GM18909 (cell line): ENCODE measurements around the gene HDAC4.

ENCODE experiments used
- ATAC-seq: cut with Tn5 transposase; IDR thresholded peaks from one replicate; pipeline ENCODE4 v1.9.1; 2021; ENCODE audit warnings: mild to moderate bottlenecking; ENCODE audit not compliant: unreplicated experiment, poor library complexity

HDAC4 gene

DNA sequence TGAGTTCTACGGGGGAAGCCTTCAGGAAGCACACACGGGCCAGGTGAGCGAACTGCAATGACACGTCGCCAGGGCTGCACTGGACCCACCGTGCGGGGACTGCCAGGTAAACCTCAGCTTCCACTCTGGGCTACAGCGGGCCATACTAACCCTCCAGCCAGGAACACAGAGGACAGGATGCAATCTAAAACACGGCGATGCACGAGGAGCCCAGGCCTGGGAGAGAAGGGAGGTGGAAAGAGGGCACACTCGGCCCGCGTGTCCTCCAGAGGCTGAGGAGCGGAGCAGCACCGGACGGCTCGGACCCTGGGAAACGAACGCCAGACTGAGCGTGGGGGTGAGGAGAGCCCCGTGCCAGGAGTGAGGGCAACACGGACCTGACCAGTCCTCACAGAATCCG is 69.3 kb downstream of the HDAC4 start:
- ATAC-seq = no peak

DNA sequence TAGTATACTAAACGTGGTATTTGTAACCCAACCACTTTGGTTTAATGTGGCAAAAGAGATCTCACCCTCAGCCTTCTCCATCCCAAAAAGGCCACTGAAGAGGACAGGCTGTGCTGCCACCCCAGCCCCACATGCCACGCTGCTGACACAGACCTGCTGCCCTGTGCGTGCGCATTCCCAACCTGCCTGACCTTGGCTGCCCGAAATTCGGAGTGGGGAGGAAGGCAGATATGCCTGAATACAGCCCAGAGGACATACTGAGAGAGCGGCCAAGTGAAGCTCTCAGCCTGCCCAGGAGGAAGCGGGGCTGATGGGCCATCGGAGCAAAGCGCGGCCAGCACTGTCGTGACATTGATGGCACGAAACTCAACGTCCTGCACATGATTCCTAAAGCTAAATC is 70.0 kb downstream of the HDAC4 start:
- no peak for ATAC-seq

DNA sequence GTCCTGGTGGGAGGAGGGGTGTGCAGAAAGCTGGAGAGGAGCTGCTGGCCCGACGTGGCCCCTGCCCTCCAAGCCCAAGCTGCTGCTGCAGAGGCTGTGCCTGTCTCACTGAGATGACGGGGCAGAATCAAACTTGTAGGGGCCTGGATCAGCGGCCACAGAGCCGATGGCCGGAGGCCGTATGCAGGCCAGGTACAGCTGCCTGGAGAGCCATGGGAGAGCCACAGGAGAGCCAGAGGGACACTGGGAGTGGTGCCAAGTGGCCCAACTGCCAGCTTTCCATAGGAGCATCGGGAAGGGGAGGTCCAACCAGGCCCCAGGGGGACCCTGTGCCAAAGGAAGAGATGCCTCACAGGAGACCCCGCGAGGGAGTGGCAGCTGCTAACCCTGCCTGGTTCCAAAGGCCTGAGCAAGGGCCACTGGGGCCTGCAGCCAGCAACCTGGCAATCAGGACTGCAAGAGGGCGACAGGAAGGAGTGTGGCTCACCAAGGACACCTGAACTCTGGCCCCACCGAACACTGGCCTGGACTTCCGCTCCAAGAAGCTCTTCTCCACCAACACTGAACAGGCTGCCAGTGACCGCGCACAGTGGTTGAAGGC is 70.7 kb downstream of the HDAC4 start:
- ATAC-seq = no peak

DNA sequence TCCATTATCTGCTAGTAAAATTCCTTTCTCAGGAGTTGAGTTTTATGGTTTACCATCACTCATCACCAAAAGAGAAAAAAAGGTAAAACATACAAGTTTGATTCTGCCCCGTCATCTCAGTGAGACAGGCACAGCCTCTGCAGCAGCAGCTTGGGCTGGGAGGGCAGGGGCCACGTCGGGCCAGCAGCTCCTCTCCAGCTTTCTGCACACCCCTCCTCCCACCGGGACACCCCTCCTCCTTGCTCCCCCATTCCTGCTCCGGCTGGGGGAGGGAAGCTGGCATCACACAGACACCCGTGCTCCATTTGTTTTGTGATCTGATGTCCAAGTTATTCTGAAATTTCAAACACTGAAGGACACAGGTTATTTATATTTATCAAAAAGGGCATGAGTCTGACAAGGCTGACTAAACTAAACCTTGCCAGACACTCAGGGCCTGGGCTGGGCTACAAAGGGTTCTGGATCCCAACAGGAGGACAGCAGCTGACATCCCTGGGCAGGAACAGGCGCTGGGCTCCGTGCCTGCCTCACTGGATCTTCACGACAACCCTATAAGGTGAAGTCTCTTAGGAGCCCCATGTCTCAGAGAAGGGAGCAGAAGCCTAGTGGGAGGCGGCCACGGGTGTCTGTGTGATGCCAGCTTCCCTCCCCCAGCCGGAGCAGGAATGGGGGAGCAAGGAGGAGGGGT is 71.4 kb downstream of the HDAC4 start:
- ATAC-seq = no peak

DNA sequence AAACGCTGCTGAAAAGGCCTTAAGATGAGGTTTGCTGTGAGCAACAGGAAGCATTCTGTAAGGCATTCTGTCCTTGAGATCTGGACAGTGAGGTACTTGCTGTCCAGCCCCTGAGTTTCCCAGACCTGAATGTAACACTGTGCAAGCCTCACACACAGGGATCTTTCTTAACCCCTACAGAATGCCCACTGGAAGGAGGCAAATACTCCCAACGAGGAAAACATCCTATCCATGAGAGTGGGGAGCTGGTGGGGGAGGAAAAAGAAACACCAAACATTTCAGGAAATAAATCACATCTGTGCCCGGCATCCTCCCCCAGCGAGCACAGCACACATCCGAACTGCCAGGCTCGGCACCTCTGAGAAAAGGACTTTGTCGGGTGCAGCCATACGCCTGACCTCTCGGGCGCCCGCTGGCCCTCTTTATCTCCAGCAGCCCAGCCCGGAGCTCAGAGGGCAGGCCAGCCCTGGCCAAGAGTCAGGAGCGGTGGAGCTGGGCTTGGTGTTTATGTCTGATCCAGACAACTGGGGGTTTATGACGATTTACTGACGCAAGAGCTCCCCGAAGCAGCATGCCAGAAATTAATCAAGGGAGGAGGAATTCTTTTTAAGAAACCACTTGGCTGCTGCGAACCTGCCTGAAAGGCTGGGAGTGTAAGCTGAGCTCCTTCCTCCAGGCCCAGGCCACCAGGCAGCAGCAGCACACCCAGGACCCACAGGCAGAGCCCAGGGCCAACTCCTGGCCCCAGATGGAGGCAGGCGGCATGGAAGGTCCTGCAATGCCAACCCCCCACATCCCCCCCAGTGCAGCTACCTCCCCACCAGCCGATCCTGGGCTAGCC is 72.2 kb downstream of the HDAC4 start:
- ATAC-seq = no peak

DNA sequence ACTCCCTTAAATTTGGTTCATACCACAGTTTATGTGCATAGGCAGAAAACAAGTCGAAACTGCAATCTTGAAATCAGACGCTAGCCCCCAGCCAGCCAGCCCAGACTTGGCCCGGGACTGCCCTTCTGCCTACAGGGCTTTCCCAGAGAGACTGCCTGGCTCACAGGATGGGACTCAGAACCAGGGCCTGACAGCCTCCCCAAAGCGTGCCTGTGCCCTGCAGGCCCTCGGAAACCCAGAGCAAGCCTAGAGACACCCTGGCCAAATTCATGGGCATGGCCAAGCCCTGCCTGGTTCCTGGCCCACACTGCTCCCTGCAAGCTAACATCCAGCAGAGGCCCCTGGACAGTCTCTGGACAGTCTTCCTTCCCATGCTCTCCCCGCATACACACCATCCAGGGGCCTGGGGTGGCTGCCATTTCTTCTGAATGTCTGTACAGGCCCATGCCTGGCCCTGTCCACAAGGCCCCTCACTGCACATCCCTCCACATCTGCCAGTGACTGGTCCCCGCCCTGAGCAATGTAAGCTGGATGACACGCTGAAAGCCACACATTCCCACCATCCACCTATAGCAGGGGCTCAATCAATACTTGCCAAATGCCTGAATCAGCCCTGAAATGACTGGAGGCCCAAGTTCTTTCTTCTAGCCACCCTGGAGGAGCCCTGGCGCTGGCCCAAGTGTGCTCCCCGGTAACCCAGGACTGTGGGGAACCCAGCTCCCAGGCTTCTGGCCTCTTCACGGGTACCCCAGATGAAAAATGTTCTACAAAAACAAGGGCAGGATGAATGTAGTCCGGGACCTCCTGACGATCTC is 73.1 kb downstream of the HDAC4 start:
- peak; percentile 46 for ATAC-seq

DNA sequence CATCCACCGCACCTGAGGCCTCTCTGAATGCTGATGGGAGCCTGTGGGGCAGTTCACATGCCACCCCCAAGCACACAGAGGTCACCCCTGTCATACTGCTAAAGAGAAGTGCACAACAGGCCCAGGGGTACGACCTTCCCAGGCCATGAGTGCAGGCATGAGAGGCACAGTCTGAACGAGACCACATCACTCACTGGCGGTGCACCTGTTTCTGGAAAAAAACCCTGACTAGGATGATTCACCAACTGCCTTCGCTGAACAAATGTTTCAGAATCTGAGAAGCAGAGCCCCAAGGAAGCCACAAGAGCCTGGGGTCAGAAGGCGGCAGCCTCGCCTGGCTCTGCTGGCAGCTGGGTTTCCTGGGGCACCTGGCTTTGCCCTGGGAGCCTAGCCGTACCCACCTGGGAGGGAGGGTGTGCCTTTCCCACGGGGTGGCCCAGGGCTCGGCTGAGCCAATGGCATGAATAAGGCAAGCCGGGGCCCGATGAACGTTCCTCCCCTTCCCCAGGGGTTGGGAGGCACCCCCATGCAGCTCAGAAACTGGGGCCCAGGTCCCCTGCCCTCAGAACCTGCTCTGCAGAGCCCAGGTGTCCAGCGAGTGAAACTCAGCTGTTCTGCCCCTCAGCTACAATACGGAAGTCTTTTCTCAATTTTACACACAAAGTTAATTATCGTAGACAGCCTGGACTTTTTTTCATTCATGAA is 73.8 kb downstream of the HDAC4 start:
- peak; percentile 72 for ATAC-seq

DNA sequence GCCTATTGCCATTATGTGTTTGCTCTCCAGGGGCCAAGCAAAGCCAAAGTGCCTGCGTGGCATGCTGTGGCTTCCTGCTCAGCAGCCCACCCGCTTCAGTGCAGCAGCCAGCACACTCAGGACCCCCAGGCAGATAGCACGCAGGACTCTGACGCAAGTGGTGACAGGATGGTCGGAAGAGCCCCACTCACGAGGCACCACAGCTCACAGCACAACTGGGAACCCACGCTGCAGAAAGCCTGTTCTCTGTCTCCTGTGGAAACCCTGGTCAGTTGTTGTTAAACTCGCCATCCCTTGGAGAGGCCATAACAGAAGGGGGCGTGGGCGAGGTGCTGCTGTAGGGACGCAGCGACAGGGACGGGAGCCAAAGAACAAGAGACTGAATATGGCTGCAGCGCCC is 76.4 kb downstream of the HDAC4 start:
- no peak for ATAC-seq

DNA sequence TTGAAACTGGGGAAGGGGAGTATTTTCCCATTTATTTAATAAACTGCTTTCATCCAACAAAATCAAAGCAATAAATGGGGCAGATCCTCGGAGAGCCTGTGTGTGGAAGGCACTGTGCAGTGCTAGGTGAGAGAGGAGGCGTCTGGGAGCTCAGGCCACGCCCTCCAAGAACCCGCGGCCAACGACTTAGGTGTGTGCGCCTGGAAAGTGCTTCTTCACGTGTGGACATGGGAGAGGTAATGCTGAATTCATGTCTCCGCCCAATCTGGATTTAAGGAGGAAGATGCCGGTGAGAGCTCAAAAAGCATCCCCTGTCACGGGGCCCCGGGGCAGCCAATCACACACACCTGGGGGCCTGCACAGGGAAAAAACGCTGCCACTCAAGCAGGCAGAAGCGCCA is 77.4 kb downstream of the HDAC4 start:
- ATAC-seq = no peak

DNA sequence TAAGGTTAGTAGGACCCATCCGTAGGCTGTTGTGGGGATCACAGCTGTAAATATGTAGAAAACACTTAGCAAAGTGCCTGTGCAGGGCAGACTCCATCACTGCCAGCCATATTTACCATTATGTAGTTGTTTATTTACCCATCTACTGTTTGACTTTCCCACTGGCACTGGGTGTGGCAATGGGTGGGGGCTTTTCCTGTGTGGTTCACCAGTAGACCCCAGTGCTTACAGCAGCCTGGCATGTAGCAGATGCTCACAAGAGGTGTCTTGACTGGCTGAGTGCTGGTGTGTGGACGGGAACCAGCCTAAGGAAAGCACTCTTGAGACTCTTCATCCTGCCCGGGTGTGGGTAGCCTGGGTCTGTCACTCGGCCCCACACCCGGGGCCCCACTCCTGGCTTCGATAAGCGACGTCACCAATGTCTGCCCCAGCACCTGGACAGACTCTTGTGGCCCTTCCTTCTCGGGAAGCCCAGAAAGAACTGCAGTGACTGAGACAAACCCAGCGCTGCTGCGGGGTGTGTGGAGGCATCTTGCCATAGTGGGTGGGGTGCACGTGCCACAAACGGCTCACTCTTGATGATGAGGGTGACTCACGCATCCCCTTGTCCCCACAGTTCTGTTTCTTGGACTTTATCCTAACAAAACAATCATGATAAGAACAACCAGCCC is 78.3 kb downstream of the HDAC4 start:
- no peak for ATAC-seq

DNA sequence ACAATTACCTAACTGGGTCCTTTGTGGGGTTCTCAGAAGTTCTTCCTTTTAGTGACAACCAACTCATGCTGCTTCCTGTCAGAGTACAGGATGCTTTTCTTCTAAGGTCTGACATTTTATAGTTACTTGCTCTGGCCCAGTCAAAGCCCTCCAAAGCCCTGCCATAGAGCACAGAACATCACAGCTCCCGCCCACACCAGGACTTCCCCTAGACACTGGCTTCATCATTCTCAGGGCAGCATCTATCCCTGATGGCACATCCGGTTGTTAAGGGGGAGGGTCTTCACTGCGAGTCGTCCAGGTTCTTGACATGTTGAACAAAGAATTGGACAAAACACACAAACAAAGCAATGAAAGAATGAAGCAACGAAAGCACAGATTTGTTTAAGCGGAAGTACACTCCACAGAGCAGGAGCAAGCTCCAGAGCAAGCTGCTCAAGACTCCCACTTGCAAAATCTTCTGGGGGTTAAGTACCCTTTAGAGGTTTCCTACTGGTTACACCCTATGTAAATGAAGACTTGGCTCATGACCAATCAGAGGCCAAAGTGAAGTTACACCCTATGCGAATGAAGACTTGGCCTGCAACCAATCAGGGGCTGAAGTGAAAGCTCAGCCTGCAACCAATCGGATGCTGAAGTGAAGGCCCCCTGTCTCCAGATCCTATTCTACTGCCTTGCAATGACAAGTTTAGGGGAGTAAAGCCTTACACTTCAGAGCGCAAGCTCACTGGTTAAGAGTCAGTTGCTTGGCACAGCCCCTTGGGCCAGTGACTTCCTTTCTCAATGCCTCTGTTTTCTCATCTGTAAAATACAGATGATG is 79.0 kb downstream of the HDAC4 start:
- no peak for ATAC-seq

DNA sequence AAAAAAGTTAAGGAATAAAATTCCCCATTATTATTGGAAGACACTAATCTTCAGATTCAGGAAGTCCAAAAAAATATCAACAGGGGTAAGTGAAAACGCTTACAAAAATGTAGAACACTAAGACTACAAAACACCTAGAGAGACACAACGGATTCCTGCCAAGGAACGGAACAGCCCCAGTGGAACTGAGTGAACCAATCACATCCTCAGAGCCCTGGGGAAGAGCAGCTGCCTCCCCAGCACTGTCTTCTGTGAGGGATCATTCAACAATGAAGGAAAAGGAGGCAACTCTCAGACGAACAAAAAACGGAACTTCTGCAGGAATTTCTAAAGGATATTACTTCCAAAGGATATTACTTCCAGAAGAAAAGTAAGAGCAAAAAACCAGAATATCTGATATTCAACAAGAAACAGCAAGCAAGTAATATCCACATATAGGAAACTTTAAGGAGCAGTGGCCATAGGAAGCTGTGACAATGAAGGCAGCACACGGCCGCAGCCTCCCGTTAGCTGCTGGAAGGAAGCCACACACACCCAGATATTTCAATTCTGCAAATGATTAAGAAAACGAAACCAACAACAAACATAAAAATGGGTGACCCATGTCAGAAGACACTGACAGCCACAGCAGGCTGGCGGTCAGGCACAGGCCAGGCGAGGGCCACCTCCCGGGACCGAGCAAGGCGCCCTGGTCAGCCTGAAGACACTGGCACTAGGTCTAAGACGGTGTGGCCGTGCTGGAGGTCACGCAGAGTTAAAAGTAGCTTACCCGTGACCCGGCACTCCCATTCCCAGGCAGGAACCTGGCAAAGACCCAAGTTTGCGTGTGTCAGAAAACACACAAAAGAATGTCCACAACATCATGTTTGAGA is 81.8 kb downstream of the HDAC4 start:
- ATAC-seq = no peak

DNA sequence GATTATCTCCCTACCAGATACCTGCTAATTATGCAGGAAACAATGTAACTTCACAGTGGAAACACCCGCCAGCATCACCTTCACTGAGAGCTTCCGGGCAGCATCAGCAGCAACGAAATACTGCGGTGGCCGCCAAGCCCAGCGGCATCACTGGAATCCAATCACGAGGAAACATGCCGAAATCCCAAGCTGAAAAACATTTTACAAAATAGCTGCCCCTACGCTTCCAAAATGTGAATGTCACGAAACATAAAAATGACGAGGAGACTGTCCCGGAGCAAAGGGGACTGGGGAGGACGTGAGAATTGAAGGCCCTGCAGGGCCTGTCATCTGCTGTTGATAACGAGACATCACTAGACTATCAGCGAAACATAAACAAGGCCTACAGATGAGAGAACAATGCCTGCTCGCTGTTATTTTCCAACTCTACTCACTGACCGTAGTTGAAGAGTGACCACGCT is 82.6 kb downstream of the HDAC4 start:
- no peak for ATAC-seq

DNA sequence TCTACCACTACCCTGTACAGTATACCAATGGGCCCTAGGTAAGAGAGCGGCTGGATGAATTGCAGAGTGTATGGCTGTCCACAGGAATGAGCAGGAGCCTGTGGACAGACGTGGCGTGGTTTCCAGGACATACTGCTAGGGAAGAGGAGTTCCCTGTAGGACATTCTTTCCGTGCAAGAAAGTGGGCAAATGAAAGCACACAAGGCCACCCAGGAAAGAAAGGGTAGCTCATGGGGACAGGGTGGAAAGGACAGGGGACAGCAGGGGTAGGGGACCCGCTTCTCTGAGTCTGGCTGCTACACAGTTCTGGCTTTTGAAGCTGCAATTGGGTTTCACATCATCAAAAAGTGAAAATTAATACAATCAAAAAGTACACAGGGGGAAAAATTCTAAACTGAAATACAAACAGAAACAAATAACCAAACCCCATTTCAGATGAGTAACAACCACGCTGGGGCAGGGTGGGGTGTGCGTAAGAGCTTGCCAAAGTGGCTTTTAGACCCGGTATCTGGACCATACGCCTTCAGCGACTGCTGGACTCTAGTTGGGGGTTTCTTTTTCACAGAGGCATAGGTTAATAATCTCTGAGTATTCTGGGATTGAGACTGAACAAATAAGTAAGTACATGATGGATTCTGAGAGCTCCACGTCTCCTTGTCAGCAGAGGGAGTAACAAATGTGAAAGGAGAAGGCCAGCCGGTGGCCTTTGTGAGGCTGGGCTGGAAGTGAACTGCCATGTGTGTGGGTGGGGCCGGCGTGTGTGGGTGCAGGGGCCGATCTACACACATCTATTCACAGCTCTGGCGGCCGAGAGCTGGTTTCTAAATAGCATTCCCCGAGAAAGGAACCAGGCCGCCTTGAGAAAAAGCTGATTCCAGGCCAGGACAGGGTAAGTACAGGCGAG is 84.0 kb downstream of the HDAC4 start:
- no peak for ATAC-seq

DNA sequence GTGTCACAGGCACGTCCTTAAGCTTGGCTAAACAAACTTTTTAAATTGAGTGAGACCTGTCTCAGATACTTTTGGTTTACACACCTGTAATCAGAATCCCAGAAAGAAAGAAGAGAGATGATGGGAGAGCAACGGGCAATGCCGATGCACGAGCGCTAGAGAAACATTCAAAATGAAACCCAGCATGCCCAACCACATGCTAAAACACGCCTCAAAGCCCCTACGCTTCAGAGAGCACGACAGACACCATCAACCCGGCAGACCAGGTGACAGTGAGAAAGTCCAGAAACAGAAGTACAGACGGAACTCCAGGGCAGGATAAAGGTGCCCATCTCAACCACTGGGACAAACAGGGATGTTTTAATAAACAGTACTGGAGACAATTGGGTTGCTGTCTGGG is 85.5 kb downstream of the HDAC4 start:
- ATAC-seq = no peak

DNA sequence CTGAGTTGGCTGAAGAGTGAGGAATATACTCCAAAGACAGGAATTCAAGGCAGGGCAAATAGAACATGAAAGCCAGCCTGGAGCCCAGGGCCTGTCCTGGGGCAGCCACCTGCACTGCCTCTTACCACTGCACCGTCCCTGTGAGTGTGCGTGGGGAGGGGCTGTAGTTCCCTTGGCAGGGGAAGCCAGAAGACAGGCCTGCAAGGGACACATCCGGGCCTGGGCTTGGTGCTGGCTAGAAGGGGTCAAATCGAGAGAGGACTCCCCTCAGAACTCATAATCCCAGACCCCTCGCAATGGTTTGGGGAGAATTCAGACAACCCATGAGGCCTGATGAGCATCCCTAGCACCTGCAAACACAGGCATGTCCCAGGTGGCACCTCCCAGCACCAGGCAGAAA is 87.0 kb downstream of the HDAC4 start:
- no peak for ATAC-seq
